ENCODE results near the gene TAGLN2. TPM values are rescaled to one million over a fixed set of nuclear protein-coding genes. Genes with fewer than 3 reads are reported as not detected.

TAGLN2 gene
- total and polyA plus RNA-seq, 10 of the 15 experiments (the other 5 are each of a cell fraction or from before 2014, with no cell fraction given), result 155 to 611 (median 363) TPM

GRCh38 chr1:159902541-159902940 is 22.8 kb downstream of the TAGLN2 start:
- ChIA-PET SMC1A (ENCODE audit: uncharacterized antibody, unreplicated experiment) (no interaction called here), CTCF (interaction anchor here (2.3 to 8.9 kb wide), 2 partner anchors 11 to 103 kb away, joined by 9 to 68 read pairs; no protein-coding TSS in a partner anchor), RAD21 (ENCODE audit: unreplicated experiment) (no interaction called here), POLR2A (interaction anchor here (0.7 kb wide), 1 partner anchor 49 kb away, joined by 4 read pairs; no protein-coding TSS in a partner anchor)
- Histone ChIP-seq H3K27ac (ENCODE audit: control insufficient read depth, insufficient read depth) (no peak overlapping the region), H3K36me3 (ENCODE audit: control insufficient read depth in 2 of 2, insufficient read depth in 2 of 2, low read length in 1 of 2) (no peaks in the 10 kb centered on the region), H3K9ac (ENCODE audit: control insufficient read depth, insufficient read depth, low read length) (no peak overlapping the region), H3K27me3 (replicated peaks in 1 of 2; ENCODE audit: control insufficient read depth in 2 of 2, insufficient read depth in 2 of 2, low read length in 1 of 2) (no peaks in the 10 kb centered on the region), H2AFZ (ENCODE audit: control insufficient read depth, low read depth, low read length) (no peak overlapping the region), H4K20me1 (ENCODE audit: control insufficient read depth, insufficient read depth) (no peaks in the 10 kb centered on the region), H3K4me3 (no peak overlapping the region), H3K4me2 (ENCODE audit: control insufficient read depth, insufficient read depth) (no peak overlapping the region), H3K9me3 (replicated peaks; ENCODE audit: control insufficient read depth, insufficient read depth, low read length) (no peaks in the 10 kb centered on the region; the same call in 2 of the 3 replicates), H3K79me2 (ENCODE audit: control insufficient read depth, insufficient read depth, low read length) (no peaks in the 10 kb centered on the region), H3K4me1 (ENCODE audit: control insufficient read depth, insufficient read depth, low read length) (no peaks in the 10 kb centered on the region)
- TF ChIP-seq ZSCAN29 (IDR thresholded peaks at IDR 0.05) (no peak), CBX5 (IDR thresholded peaks at IDR 0.05; ENCODE audit: low read depth) (no peak), SUPT20H (IDR thresholded peaks at IDR 0.05; ENCODE audit: borderline replicate concordance, control insufficient read depth, low read depth, low read length) (no peak), POLR2A (IDR thresholded peaks at IDR 0.05; ENCODE audit: low read depth, low read length) (no peak), RBBP5 (conservative IDR thresholded peaks at IDR 0.05) (no peak)
- TF ChIP-seq, protein P1, sequence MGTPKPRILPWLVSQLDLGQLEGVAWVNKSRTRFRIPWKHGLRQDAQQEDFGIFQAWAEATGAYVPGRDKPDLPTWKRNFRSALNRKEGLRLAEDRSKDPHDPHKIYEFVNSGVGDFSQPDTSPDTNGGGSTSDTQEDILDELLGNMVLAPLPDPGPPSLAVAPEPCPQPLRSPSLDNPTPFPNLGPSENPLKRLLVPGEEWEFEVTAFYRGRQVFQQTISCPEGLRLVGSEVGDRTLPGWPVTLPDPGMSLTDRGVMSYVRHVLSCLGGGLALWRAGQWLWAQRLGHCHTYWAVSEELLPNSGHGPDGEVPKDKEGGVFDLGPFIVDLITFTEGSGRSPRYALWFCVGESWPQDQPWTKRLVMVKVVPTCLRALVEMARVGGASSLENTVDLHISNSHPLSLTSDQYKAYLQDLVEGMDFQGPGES (IDR thresholded peaks at IDR 0.05), result no peak
- FAIRE-seq, result no peak
- WGBS (ENCODE audit: insufficient coverage, insufficient replicate concordance, low lambda C conversion rate, missing lambda C conversion rate), result 77% methylated on average over 3 of the region's 3 CpGs
- ATAC-seq, result no peak
- no peak for DNase-seq (ENCODE audit: low read depth, low spot score)
- in situ Hi-C loops (cut with MboI) (no loop called here), intact Hi-C loops (cut with micrococcal nuclease; ENCODE audit: unreplicated experiment) (no loop called here)
- no TSS peak for BruUV-seq (replicated peaks)

All from GM12878 (cell line).